ENCODE data around the gene MKNK1. TPM values are rescaled to one million over a fixed set of nuclear protein-coding genes. Genes with fewer than 3 reads are reported as not detected.

Gene MKNK1
- total and polyA plus RNA-seq, 2 of the 4 experiments (the other 2 are of a cell fraction): 14.3 to 35.2 TPM

DNA sequence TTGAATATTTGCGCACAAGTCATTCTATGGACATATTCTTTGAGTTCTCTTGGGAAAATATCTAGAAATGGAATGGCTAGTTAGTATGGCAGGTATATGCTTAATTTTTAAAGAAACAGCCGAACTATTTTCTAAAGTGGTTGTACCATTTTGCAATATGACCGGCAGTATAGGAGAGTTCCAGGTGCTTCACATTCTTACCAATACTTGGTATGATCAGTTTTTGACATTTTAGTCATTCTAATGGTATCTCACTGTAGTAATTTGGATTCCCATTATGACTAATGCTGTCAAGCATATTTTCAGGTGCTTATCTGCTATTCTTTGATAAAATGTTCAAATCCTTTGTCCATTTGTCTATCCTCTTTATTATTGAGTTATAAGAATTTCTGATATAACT is 43.5 kb upstream of the MKNK1 start:
- no peak overlapping the region for H3K23ac ChIP-seq (ENCODE audit: low read depth, low read length)
- H2BK5ac ChIP-seq (ENCODE audit: low read depth, low read length, poor library complexity, severe bottlenecking): no peak overlapping the region
- no peak overlapping the region for H2BK15ac ChIP-seq (ENCODE audit: low read depth, low read length)
- no peak overlapping the region for H2AK9ac ChIP-seq (replicated peaks; ENCODE audit: low read depth, low read length, poor library complexity)
- H4K91ac ChIP-seq (ENCODE audit: insufficient read depth, low read depth, low read length): no peak overlapping the region
- H3K4me3 ChIP-seq (ENCODE audit: insufficient read depth, low read depth, low read length): no peak overlapping the region
- H3K9ac ChIP-seq (ENCODE audit: low read depth, low read length): no peak overlapping the region
- ChIA-PET CTCF (no interaction called here), POLR2A (ENCODE audit: unreplicated experiment) (no interaction called here)
- H3K79me1 ChIP-seq (ENCODE audit: low read depth in 1 of 2, low read length in 2 of 2): 0 out of 4 replicates have a peak, but pooled peaks cover 0 to 3% of the 10 kb centered on the region in 2 experiments
- H3K4me2 ChIP-seq (ENCODE audit: low read depth, low read length): no peak overlapping the region
- DNase-seq (no peak), ATAC-seq (ENCODE audit: low read depth) (no peak)
- 0 out of 2 replicates have a peak, but pooled peaks cover 2% of the 10 kb centered on the region for H3K9me3 ChIP-seq (ENCODE audit: control insufficient read depth, insufficient read depth, low read length)
- in situ Hi-C loops (cut with MboI; ENCODE audit: low sequenced_read_pairs) (no loop called here), dilution Hi-C loops (cut with HindIII; ENCODE audit: low sequenced_read_pairs, unreplicated experiment) (no loop called here), intact Hi-C loops (cut with micrococcal nuclease) (no loop called here)
- no peak overlapping the region for H3K18ac ChIP-seq (ENCODE audit: low read depth, low read length)
- H3K4ac ChIP-seq (ENCODE audit: low read depth, low read length): no peak overlapping the region
- H3K4me1 ChIP-seq (ENCODE audit: control insufficient read depth, insufficient read depth, low read length): peaks cover 4% of the 10 kb centered on the region; the same call in 1 of the 2 replicates
- no peak overlapping the region for H3K14ac ChIP-seq (replicated peaks; ENCODE audit: low read depth, low read length)
- peaks cover 12% of the 10 kb centered on the region; the same call in 1 of the 2 replicates for H3K36me3 ChIP-seq (ENCODE audit: control insufficient read depth, insufficient read depth, low read length)
- TF ChIP-seq SMC3 (IDR thresholded peaks at IDR 0.05; ENCODE audit: low read depth, low read length) (no peak), BHLHE40 (IDR thresholded peaks at IDR 0.05; ENCODE audit: low read depth, low read length) (no peak), RFX5 (IDR thresholded peaks at IDR 0.05; ENCODE audit: low read depth, low read length) (no peak), POLR2A (IDR thresholded peaks at IDR 0.05; ENCODE audit: low read depth, low read length) (no peak), MAZ (IDR thresholded peaks at IDR 0.05; ENCODE audit: borderline replicate concordance, low read depth, low read length) (no peak), CHD1 (IDR thresholded peaks at IDR 0.05; ENCODE audit: low read depth, low read length) (no peak), FOS (IDR thresholded peaks at IDR 0.05; ENCODE audit: low read depth, low read length) (no peak)
- TF ChIP-seq, protein P1, sequence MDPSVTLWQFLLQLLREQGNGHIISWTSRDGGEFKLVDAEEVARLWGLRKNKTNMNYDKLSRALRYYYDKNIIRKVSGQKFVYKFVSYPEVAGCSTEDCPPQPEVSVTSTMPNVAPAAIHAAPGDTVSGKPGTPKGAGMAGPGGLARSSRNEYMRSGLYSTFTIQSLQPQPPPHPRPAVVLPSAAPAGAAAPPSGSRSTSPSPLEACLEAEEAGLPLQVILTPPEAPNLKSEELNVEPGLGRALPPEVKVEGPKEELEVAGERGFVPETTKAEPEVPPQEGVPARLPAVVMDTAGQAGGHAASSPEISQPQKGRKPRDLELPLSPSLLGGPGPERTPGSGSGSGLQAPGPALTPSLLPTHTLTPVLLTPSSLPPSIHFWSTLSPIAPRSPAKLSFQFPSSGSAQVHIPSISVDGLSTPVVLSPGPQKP (IDR thresholded peaks at IDR 0.05; ENCODE audit: borderline replicate concordance, low read depth, low read length): no peak
- TF ChIP-seq, protein P2, sequence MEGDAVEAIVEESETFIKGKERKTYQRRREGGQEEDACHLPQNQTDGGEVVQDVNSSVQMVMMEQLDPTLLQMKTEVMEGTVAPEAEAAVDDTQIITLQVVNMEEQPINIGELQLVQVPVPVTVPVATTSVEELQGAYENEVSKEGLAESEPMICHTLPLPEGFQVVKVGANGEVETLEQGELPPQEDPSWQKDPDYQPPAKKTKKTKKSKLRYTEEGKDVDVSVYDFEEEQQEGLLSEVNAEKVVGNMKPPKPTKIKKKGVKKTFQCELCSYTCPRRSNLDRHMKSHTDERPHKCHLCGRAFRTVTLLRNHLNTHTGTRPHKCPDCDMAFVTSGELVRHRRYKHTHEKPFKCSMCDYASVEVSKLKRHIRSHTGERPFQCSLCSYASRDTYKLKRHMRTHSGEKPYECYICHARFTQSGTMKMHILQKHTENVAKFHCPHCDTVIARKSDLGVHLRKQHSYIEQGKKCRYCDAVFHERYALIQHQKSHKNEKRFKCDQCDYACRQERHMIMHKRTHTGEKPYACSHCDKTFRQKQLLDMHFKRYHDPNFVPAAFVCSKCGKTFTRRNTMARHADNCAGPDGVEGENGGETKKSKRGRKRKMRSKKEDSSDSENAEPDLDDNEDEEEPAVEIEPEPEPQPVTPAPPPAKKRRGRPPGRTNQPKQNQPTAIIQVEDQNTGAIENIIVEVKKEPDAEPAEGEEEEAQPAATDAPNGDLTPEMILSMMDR (conservative IDR thresholded peaks at IDR 0.05; ENCODE audit: low read depth, low read length): no peak
- H2AK5ac ChIP-seq (ENCODE audit: low read depth, low read length): no peak overlapping the region
- H2BK120ac ChIP-seq (ENCODE audit: low read depth, low read length): no peak overlapping the region
- WGBS, 2 experiments (ENCODE audit: extremely low coverage in 2 of 2, insufficient read length in 1 of 2): 100% methylated on average over 1 of the region's 3 CpGs; no CpG with 5 or more reads in 1 of the 2 experiments
- H4K8ac ChIP-seq (ENCODE audit: low read depth in 2 of 2, low read length in 2 of 2): no peak overlapping the region
- no peaks in the 10 kb centered on the region for H3K9me1 ChIP-seq (ENCODE audit: insufficient read depth, low read length)
- H3K27me3 ChIP-seq (ENCODE audit: control insufficient read depth, insufficient read depth, low read length): no peaks in the 10 kb centered on the region
- BruUV-seq (replicated peaks): no TSS peak
- H2BK20ac ChIP-seq (ENCODE audit: low read depth, low read length): no peak overlapping the region
- H4K5ac ChIP-seq (ENCODE audit: low read depth, low read length): no peak overlapping the region
- H3K56ac ChIP-seq (ENCODE audit: extremely low read depth, insufficient read depth, low read length): no peak overlapping the region
- 0 out of 2 replicates have a peak, but pooled peaks cover 3% of the 10 kb centered on the region for H4K20me1 ChIP-seq (ENCODE audit: insufficient read depth, low read length)
- no peak overlapping the region for H2AFZ ChIP-seq (replicated peaks; ENCODE audit: low read length, poor library complexity)
- no peak overlapping the region for H3K27ac ChIP-seq (ENCODE audit: insufficient read depth, low read length)

Data from IMR-90 (cell line).